ENCODE data around the gene RAB20.

GRCh38 chr13:110605132-110605531 lies 43.6 kb upstream of the RAB20 start:
- TF ChIP-seq CTCF (IDR thresholded peaks at IDR 0.05): no peak
- no peak for TF ChIP-seq POLR2A (IDR thresholded peaks at IDR 0.05)

All from testis (tissue), 2 donors.